Measurements from ENCODE around the gene SECTM1. TPM values are rescaled to one million over a fixed set of nuclear protein-coding genes. Genes with fewer than 3 reads are reported as not detected.

The SECTM1 gene
- total and polyA plus RNA-seq, 9 of the 15 experiments (the other 6 are each of a cell fraction or from before 2014, with no cell fraction given), result 0.11 to 0.46 (median 0.18) TPM; not detected in 6

DNA sequence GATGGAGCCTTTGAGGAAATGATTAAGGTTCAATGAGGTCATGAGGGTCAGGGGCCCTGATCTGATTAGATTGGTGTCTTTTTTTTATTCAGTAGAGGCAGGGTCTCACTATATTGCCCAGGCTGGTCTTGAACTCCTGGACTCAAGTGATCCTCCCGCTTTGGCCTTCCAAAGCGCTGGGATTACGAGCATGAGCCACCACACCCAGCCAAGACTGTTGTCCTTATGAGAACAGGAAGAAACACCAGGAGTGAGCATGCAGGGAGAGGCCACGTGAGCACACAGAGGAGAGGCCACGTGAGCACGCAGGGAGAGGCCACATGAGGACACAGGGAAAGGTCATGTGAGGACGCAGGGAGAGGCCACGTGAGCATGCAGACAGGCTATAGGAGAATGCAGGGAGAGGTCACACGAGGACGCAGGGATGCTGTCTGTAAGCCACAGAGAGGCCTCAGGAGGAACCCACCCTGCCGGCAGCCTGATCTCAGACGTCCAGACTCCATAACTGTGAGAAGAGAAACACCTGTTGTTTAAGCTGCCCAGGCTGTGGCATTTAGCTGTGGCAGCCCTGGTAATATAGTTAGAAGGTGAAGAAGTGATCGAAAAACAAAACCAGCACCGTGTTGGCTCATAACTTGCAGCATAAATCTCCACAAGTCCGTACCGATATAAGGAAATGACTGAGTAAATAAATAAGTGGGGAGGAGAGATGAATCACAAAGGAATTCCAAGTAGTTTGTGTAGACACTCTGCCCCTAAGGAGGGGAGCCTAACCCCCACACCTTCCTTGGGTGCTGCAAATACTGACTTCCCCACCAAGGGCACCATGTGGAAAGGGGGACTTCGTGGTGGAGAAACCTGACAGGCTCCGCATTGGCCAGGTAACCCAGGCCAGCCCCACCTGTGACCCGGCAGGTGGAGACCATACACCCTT, 45.4 kb downstream of the SECTM1 start (continued):
- TF ChIP-seq, protein P1, sequence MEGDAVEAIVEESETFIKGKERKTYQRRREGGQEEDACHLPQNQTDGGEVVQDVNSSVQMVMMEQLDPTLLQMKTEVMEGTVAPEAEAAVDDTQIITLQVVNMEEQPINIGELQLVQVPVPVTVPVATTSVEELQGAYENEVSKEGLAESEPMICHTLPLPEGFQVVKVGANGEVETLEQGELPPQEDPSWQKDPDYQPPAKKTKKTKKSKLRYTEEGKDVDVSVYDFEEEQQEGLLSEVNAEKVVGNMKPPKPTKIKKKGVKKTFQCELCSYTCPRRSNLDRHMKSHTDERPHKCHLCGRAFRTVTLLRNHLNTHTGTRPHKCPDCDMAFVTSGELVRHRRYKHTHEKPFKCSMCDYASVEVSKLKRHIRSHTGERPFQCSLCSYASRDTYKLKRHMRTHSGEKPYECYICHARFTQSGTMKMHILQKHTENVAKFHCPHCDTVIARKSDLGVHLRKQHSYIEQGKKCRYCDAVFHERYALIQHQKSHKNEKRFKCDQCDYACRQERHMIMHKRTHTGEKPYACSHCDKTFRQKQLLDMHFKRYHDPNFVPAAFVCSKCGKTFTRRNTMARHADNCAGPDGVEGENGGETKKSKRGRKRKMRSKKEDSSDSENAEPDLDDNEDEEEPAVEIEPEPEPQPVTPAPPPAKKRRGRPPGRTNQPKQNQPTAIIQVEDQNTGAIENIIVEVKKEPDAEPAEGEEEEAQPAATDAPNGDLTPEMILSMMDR (IDR thresholded peaks at IDR 0.05 in 2 of 3, conservative IDR thresholded peaks at IDR 0.05 in 1 of 3; ENCODE audit: insufficient read depth in 2 of 3, low read depth in 1 of 3, low read length in 3 of 3), result no peak
- TF ChIP-seq ZNF224 (CRISPR knock-in tag; IDR thresholded peaks at IDR 0.05) (no peak), TCF3 (CRISPR knock-in tag; IDR thresholded peaks at IDR 0.05) (peak; percentile 26; the same call in 1 of the 2 replicates), PTBP1 (IDR thresholded peaks at IDR 0.05; ENCODE audit: low read depth, low read length) (0 out of 2 replicates have a peak, but pooled peaks have one; percentile 5), PHTF2 (CRISPR knock-in tag; IDR thresholded peaks at IDR 0.05) (no peak), YY1 (IDR thresholded peaks at IDR 0.05; ENCODE audit: borderline replicate concordance in 1 of 3, control insufficient read depth in 1 of 3, extremely low read depth in 1 of 3, insufficient read depth in 3 of 3, insufficient read length in 1 of 3, insufficient replicate concordance in 2 of 3, low read depth in 1 of 3, low read length in 2 of 3) (peak in 1 of 3 experiments; percentile 21), ESRRB (CRISPR knock-in tag; IDR thresholded peaks at IDR 0.05; ENCODE audit: borderline replicate concordance) (no peak), MTA2 (IDR thresholded peaks at IDR 0.05; ENCODE audit: low read depth) (no peak), SMAD2 (IDR thresholded peaks at IDR 0.05; ENCODE audit: low read depth, low read length) (no peak), STAG1 (CRISPR knock-in tag; IDR thresholded peaks at IDR 0.05; ENCODE audit: borderline replicate concordance) (no peak), SMARCA4 (IDR thresholded peaks at IDR 0.05) (peak; percentile 59; the same call in 1 of the 2 replicates), ZNF316 (IDR thresholded peaks at IDR 0.05) (0 out of 2 replicates have a peak, but pooled peaks have one; percentile 13), EWSR1 (IDR thresholded peaks at IDR 0.05; ENCODE audit: borderline replicate concordance, low read depth, partially characterized antibody) (no peak), KAT8 (IDR thresholded peaks at IDR 0.05; ENCODE audit: low read depth) (no peak), ZNF589 (CRISPR knock-in tag; IDR thresholded peaks at IDR 0.05; ENCODE audit: low read depth) (peak; percentile 73), ZNF780A (CRISPR knock-in tag; IDR thresholded peaks at IDR 0.05) (no peak), POLR2G (IDR thresholded peaks at IDR 0.05; ENCODE audit: low read depth, low read length) (no peak)
- TF ChIP-seq, protein P2, sequence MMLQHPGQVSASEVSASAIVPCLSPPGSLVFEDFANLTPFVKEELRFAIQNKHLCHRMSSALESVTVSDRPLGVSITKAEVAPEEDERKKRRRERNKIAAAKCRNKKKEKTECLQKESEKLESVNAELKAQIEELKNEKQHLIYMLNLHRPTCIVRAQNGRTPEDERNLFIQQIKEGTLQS (IDR thresholded peaks at IDR 0.05), result peak; percentile 63; the same call in 1 of the 2 replicates
- TF ChIP-seq, protein P2 (CRISPR knock-in tag; conservative IDR thresholded peaks at IDR 0.05), result 0 out of 2 replicates have a peak, but pooled peaks have one; percentile 54
- TF ChIP-seq, protein P3, sequence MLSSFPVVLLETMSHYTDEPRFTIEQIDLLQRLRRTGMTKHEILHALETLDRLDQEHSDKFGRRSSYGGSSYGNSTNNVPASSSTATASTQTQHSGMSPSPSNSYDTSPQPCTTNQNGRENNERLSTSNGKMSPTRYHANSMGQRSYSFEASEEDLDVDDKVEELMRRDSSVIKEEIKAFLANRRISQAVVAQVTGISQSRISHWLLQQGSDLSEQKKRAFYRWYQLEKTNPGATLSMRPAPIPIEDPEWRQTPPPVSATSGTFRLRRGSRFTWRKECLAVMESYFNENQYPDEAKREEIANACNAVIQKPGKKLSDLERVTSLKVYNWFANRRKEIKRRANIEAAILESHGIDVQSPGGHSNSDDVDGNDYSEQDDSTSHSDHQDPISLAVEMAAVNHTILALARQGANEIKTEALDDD (IDR thresholded peaks at IDR 0.05), result no peak
- TF ChIP-seq, protein P4, sequence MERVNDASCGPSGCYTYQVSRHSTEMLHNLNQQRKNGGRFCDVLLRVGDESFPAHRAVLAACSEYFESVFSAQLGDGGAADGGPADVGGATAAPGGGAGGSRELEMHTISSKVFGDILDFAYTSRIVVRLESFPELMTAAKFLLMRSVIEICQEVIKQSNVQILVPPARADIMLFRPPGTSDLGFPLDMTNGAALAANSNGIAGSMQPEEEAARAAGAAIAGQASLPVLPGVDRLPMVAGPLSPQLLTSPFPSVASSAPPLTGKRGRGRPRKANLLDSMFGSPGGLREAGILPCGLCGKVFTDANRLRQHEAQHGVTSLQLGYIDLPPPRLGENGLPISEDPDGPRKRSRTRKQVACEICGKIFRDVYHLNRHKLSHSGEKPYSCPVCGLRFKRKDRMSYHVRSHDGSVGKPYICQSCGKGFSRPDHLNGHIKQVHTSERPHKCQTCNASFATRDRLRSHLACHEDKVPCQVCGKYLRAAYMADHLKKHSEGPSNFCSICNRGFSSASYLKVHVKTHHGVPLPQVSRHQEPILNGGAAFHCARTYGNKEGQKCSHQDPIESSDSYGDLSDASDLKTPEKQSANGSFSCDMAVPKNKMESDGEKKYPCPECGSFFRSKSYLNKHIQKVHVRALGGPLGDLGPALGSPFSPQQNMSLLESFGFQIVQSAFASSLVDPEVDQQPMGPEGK (CRISPR knock-in tag; IDR thresholded peaks at IDR 0.05; ENCODE audit: borderline replicate concordance), result no peak
